NCI-H2196 treated with DMSO at 0.1 percent for 48 hours (cell line): ENCODE measurements around the gene GPX7.

ENCODE experiments used
- DNase-seq: peaks from one replicate; lab custom pipeline; 2025; ENCODE audit not compliant: unreplicated experiment; lab: John Stamatoyannopoulos, UW

GPX7 gene

GRCh38 chr1:52585474-52585873, 16.7 kb upstream of the GPX7 start:
- no peak for DNase-seq

- no peak for DNase-seq
These were observed 14.1 kb upstream of the GPX7 start for GRCh38 chr1:52588027-52588426.

GRCh38 chr1:52588535-52588934, 13.6 kb upstream of the GPX7 start:
- no peak for DNase-seq

- DNase-seq: no peak
These were observed 11.9 kb upstream of the GPX7 start for GRCh38 chr1:52590266-52590665.

- DNase-seq: no peak
These were observed 9.4 kb upstream of the GPX7 start for GRCh38 chr1:52592637-52593323.

GRCh38 chr1:52593495-52593894, 8.7 kb upstream of the GPX7 start:
- DNase-seq: no peak

- DNase-seq: no peak
These were observed 7.1 kb upstream of the GPX7 start for GRCh38 chr1:52595061-52595460.

- no peak for DNase-seq
These were observed 4.3 kb upstream of the GPX7 start for GRCh38 chr1:52597912-52598311.

- DNase-seq: no peak
These were observed 3.4 kb upstream of the GPX7 start for GRCh38 chr1:52598729-52599128.

GRCh38 chr1:52599236-52599635, 2.9 kb upstream of the GPX7 start:
- DNase-seq: no peak

GRCh38 chr1:52600533-52601179, 1.5 kb upstream of the GPX7 start:
- DNase-seq: no peak

- DNase-seq: no peak
These were observed 652 bp upstream of the GPX7 start for GRCh38 chr1:52601519-52601918.

GRCh38 chr1:52602856-52603600, 857 bp downstream of the GPX7 start:
- no peak for DNase-seq

GRCh38 chr1:52603630-52604029, 1.5 kb downstream of the GPX7 start:
- no peak for DNase-seq

- DNase-seq: no peak
These were observed 2.0 kb downstream of the GPX7 start for GRCh38 chr1:52604063-52604770.

GRCh38 chr1:52613636-52614373, 11.6 kb downstream of the GPX7 start:
- no peak for DNase-seq

- DNase-seq: no peak
These were observed 12.5 kb downstream of the GPX7 start for GRCh38 chr1:52614671-52615070.

- DNase-seq: no peak
These were observed 13.4 kb downstream of the GPX7 start for GRCh38 chr1:52615489-52616042.

GRCh38 chr1:52621950-52622349, 19.8 kb downstream of the GPX7 start:
- DNase-seq: no peak

GRCh38 chr1:52623812-52624211, 21.6 kb downstream of the GPX7 start:
- no peak for DNase-seq

- DNase-seq: no peak
These were observed 24.9 kb downstream of the GPX7 start for GRCh38 chr1:52627028-52627427.
